Raji (cell line): ENCODE data around the gene TRAK2.

Experiments used
- POLR2A ChIP-seq: IDR thresholded peaks from 2 replicates; pipeline ENCODE4 v1.6.1; 2011; ENCODE audit warnings: low read depth, low read length, control low read depth; ENCODE audit not compliant: insufficient read depth

Gene TRAK2

DNA sequence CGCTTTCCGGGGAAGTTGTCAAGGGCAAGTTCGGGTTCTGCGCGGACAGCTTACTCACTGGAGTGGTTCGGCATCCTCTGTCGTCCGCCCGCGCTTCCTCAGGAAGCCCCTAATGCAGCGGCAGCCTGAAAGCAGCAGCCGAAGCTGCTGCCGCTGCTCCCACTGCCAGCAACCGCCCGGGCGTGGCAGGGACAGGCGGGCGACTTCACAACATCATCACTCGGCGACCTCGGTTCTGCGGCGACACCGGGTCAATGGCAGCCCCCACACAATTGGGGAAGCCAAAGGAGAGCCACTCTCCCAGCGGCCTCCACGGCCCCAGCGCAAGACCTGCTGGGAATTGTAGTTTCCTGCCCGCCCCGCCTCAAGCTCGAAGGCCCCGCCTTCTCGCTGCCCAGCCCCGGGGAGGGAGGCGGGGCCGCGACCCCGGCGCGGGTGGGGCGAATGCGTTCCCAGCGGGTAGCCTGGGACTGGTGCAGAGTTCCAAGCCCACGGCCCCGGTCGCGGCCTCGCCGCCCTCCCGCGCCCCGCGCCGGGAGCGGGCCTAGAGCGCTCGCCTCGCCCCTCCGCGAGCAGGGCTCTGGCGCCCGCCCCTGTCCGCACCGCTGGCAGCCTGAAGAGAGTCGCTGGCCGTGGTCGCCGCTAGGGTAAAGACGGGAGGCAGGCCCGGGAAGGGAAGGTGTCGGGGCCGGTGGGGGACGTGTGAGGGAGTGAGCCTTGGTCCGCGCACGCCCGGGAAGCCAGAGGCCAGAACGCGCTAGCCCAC, at the start of gene TRAK2, which contains the start of gene STRADB:
Gene TRAK2, minus strand, starts transcription at position 167 of the 766 bp plus-strand sequence. CDS start 30,951 bp downstream, outside the sequence.
Gene STRADB, plus strand, starts transcription at position 449 of the 766 bp plus-strand sequence. CDS start 3,101 bp downstream, outside the sequence.
- TF ChIP-seq POLR2A = peak; percentile 95

- no peak for TF ChIP-seq POLR2A
These were observed 49.3 kb upstream of the TRAK2 start for GRCh38 chr2:201500534-201500933.

DNA sequence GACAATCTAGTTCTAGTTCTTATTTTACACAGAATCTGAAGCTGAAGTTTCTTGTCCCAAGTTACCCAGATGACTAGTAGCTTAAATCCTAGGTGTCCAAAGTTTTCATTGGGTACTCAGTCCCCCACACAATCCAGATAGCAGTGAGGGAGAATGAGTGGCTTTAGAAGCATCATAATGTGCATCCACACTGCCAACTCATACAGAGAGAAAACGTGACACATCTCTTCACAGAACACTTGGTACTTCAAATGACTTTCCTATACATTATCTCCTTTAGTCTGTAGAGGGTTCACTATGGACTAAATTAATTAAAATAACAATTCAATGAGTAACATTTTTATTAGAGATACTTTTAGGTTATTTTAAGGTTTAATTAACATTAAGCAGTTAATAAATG, 45.5 kb upstream of the TRAK2 start:
- TF ChIP-seq POLR2A = no peak

DNA sequence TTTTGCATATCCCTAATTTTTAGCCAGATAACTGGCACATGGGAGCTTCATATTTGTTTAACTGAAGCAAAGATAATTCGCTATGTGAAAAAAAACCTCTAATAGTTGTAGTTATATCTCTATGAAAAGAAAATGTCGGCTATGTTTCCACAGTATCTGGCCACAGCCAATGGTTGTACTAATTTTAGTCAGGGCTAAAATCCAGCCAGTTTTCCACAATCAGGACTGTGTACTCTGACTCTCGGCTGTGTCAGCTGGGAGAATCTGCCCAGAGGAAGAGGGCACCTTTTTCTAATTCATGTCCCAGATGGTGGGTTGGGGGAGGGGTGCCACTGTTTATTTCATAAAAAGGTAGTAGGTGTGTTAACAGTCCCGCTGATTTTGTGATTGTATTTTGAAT, 39.0 kb upstream of the TRAK2 start:
- no peak for TF ChIP-seq POLR2A

- no peak for TF ChIP-seq POLR2A
These were observed 33.5 kb upstream of the TRAK2 start for GRCh38 chr2:201484805-201485204.

GRCh38 chr2:201483342-201483741, 32.1 kb upstream of the TRAK2 start:
- no peak for TF ChIP-seq POLR2A

GRCh38 chr2:201482543-201482942, 31.3 kb upstream of the TRAK2 start:
- no peak for TF ChIP-seq POLR2A

DNA sequence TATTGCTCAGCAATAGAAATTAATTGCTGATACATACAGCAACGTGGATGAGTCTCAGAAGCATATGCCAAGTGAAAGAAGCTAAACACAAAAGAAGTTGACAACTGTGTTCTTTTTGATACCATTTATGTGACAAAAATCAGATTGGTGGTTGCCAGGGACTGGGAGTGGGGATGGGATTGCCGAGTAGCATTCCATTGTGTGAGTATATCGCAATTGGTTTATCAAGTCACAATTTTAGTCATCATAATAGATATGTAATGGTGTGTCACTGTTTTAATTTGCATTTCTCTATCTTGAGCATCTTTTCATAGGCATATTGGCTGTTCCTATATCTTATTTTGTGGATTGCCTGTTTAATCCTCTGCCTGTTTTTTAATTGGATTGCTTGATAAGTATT, 21.2 kb upstream of the TRAK2 start:
- TF ChIP-seq POLR2A = no peak

GRCh38 chr2:201471732-201472393, 20.6 kb upstream of the TRAK2 start:
- no peak for TF ChIP-seq POLR2A

GRCh38 chr2:201470821-201471731, 19.8 kb upstream of the TRAK2 start:
- no peak for TF ChIP-seq POLR2A

- no peak for TF ChIP-seq POLR2A
These were observed 16.4 kb upstream of the TRAK2 start for GRCh38 chr2:201467666-201468065.

- TF ChIP-seq POLR2A = no peak
These were observed 14.9 kb upstream of the TRAK2 start for GRCh38 chr2:201466050-201466675.

DNA sequence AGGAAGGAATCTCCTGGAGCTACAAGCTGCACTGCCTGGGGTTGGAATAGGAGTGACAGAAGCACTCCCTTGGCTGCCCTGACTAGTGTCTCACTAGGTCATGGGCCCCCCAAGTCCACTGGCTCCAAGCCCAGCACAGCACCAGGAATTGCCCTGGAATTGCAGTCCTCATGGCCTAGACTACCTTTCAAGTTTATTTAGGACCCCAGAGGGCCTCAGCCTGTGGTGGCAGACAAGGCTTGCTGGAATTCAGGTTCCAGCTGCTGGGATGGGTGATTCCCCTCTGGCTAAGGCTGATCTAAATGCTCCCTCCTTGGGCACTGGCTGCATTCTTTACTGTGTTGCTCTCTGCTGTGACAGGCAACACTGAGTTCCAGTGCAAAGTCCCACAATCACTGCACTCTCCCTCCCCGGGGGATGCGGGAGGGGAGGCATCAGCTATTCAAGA, 14.3 kb upstream of the TRAK2 start:
- TF ChIP-seq POLR2A = no peak

GRCh38 chr2:201464547-201464946, 13.3 kb upstream of the TRAK2 start:
- TF ChIP-seq POLR2A = no peak

- TF ChIP-seq POLR2A = no peak
These were observed 9.3 kb upstream of the TRAK2 start for GRCh38 chr2:201460532-201460931.
